Measurements from ENCODE around the gene DUS4L. TPM values are rescaled to one million over a fixed set of nuclear protein-coding genes. Genes with fewer than 3 reads are reported as not detected.

The DUS4L gene
- total and polyA plus RNA-seq, 2 of the 13 experiments (the other 11 are each of a cell fraction or from before 2014, with no cell fraction given) = 5.6 to 9.8 TPM

- peak; percentile 88 to 97 for TF ChIP-seq POLR2A (IDR thresholded peaks at IDR 0.05; ENCODE audit: insufficient read depth in 1 of 2, low read depth in 2 of 2, low read length in 2 of 2)
- no peak for TF ChIP-seq SP1 (IDR thresholded peaks at IDR 0.05)
- peak; percentile 99 for TF ChIP-seq SP1 (CRISPR knock-in tag; IDR thresholded peaks at IDR 0.05)
- TF ChIP-seq ELF3 (CRISPR knock-in tag; IDR thresholded peaks at IDR 0.05) = peak; percentile 62; the same call in 1 of the 2 replicates
- no peak for TF ChIP-seq SIX1 (CRISPR knock-in tag; IDR thresholded peaks at IDR 0.05; ENCODE audit: borderline replicate concordance)
- TF ChIP-seq SP140L (CRISPR knock-in tag; IDR thresholded peaks at IDR 0.05; ENCODE audit: borderline replicate concordance) = no peak
- TF ChIP-seq ZNF235 (CRISPR knock-in tag; IDR thresholded peaks at IDR 0.05; ENCODE audit: borderline replicate concordance) = peak; percentile 88
- TF ChIP-seq ZNF552 (CRISPR knock-in tag; IDR thresholded peaks at IDR 0.05; ENCODE audit: borderline replicate concordance) = no peak
- TF ChIP-seq HOXA3 (CRISPR knock-in tag; IDR thresholded peaks at IDR 0.05) = peak; percentile 96
- TF ChIP-seq YEATS4 (CRISPR knock-in tag; IDR thresholded peaks at IDR 0.05; ENCODE audit: borderline replicate concordance) = peak; percentile 85
- TF ChIP-seq ZNF530 (CRISPR knock-in tag; IDR thresholded peaks at IDR 0.05; ENCODE audit: low read depth) = no peak
- TF ChIP-seq, protein P1, sequence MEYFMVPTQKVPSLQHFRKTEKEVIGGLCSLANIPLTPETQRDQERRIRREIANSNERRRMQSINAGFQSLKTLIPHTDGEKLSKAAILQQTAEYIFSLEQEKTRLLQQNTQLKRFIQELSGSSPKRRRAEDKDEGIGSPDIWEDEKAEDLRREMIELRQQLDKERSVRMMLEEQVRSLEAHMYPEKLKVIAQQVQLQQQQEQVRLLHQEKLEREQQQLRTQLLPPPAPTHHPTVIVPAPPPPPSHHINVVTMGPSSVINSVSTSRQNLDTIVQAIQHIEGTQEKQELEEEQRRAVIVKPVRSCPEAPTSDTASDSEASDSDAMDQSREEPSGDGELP (IDR thresholded peaks at IDR 0.05; ENCODE audit: borderline replicate concordance, low read depth) = peak; percentile 67; the same call in 1 of the 2 replicates
- no peak for TF ChIP-seq SOX13 (IDR thresholded peaks at IDR 0.05)
- TF ChIP-seq SOX13 (CRISPR knock-in tag; conservative IDR thresholded peaks at IDR 0.05 in 1 of 2, IDR thresholded peaks at IDR 0.05 in 1 of 2) = 0 out of 4 replicates have a peak, but pooled peaks of 1 of the 2 experiments have one; percentile 4
- TF ChIP-seq ZFP90 (CRISPR knock-in tag; IDR thresholded peaks at IDR 0.05; ENCODE audit: borderline replicate concordance) = no peak; the same call in 1 of the 2 replicates
- no peak; the same call in 1 of the 2 replicates for TF ChIP-seq ZNF879 (CRISPR knock-in tag; IDR thresholded peaks at IDR 0.05)
- TF ChIP-seq, protein P2, sequence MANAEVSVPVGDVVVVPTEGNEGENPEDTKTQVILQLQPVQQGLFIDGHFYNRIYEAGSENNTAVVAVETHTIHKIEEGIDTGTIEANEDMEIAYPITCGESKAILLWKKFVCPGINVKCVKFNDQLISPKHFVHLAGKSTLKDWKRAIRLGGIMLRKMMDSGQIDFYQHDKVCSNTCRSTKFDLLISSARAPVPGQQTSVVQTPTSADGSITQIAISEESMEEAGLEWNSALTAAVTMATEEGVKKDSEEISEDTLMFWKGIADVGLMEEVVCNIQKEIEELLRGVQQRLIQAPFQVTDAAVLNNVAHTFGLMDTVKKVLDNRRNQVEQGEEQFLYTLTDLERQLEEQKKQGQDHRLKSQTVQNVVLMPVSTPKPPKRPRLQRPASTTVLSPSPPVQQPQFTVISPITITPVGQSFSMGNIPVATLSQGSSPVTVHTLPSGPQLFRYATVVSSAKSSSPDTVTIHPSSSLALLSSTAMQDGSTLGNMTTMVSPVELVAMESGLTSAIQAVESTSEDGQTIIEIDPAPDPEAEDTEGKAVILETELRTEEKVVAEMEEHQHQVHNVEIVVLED (CRISPR knock-in tag; IDR thresholded peaks at IDR 0.05; ENCODE audit: borderline replicate concordance) = peak; percentile 69; the same call in 1 of the 2 replicates
- TF ChIP-seq, protein P3, sequence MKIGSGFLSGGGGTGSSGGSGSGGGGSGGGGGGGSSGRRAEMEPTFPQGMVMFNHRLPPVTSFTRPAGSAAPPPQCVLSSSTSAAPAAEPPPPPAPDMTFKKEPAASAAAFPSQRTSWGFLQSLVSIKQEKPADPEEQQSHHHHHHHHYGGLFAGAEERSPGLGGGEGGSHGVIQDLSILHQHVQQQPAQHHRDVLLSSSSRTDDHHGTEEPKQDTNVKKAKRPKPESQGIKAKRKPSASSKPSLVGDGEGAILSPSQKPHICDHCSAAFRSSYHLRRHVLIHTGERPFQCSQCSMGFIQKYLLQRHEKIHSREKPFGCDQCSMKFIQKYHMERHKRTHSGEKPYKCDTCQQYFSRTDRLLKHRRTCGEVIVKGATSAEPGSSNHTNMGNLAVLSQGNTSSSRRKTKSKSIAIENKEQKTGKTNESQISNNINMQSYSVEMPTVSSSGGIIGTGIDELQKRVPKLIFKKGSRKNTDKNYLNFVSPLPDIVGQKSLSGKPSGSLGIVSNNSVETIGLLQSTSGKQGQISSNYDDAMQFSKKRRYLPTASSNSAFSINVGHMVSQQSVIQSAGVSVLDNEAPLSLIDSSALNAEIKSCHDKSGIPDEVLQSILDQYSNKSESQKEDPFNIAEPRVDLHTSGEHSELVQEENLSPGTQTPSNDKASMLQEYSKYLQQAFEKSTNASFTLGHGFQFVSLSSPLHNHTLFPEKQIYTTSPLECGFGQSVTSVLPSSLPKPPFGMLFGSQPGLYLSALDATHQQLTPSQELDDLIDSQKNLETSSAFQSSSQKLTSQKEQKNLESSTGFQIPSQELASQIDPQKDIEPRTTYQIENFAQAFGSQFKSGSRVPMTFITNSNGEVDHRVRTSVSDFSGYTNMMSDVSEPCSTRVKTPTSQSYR (CRISPR knock-in tag; IDR thresholded peaks at IDR 0.05; ENCODE audit: borderline replicate concordance) = no peak
- TF ChIP-seq HMGXB3 (CRISPR knock-in tag; IDR thresholded peaks at IDR 0.05; ENCODE audit: borderline replicate concordance) = peak; percentile 53; the same call in 1 of the 2 replicates
These were observed at the start of gene DUS4L, which contains the start of gene COG5 (continued) for GRCh38 chr7:107563775-107564552.
